ENCODE data around the gene RIMBP2.

The RIMBP2 gene

DNA sequence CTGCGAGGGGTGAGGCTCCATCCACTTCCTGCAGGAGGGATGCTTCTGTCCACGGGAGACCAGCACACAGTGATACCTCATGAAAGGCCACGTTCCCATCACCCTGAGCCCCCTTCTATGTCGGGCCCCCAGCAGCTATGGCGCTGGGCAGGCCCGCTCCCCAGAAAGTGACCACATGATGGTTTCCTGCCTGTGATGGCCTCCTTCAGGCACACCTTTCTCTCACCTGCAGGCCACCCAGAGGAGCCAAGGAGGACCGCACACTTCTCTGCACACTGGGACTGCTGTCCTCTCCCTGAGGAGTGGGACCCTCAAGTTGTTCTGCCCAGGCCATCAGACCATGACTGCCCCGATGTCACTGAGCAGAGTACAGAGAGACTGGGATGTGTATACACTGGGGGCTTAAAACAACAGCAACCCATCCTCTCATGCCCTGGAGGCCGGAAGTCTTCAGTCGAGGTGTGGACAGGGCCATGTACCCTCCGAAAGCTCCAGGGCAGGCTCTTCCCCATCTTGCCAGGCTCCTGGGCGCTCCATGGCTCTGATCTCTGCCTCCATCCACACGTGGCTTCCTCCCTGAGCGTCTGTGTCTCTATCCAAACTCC lies 219.5 kb downstream of the RIMBP2 start:
- DNase-seq, result no peak

DNA sequence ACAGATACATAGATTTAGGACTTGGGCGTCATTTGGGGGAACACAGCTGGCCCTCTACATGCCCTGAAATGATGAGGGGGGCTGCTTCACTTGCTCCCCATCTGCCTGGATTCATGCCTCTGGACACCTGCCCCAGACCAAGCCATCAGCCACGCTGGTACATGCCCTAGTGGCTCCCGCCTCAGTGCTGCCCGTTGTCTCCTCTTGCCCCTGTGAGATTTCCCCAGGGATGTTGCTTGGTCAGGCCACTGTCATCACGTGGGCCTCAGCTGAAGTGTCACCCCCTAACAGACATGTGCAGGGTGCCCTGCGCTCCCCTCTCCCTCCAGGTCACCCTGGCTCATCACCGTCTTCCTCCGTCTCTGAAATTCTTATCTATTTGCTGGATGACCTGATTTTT lies 220.9 kb downstream of the RIMBP2 start:
- no peak for DNase-seq

DNA sequence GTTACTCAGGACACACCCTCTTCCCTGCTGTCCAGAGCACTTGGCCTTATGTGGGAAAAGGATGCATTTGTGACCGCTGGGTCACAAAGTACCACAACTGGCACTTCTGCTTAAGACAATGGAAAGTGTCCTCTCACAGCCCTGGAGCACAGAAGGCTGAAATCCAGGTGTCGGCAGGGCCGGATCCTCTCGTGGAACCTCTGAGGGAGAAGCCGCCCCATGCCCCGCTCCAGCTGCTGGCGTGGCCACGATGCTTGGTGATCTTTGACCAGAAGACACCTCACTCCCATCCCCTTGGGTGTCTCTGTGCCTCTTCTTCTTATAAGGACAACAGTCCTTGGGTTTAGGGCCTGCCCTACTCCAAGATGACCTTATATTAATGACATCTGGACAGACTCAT lies 221.4 kb downstream of the RIMBP2 start:
- no peak for DNase-seq

DNA sequence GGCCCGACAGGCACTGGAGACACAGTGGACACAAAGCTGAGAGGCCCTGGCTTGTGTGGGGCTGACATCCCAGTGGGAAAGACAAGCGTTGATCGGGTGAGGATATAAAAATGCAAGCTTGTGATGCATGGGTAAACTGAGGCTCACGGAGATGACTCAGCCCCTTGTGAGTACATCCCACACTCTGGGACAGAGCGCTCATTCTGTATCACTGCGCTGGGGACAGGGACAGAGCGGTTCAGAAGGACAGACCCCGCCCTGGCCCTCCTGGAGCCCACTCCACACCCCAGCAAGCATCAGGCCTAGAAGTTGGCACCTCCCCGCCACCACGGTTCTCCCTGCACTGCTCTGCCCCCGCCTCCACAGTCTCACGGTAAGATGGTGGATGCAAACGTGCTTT lies 222.1 kb downstream of the RIMBP2 start:
- no peak for DNase-seq

DNA sequence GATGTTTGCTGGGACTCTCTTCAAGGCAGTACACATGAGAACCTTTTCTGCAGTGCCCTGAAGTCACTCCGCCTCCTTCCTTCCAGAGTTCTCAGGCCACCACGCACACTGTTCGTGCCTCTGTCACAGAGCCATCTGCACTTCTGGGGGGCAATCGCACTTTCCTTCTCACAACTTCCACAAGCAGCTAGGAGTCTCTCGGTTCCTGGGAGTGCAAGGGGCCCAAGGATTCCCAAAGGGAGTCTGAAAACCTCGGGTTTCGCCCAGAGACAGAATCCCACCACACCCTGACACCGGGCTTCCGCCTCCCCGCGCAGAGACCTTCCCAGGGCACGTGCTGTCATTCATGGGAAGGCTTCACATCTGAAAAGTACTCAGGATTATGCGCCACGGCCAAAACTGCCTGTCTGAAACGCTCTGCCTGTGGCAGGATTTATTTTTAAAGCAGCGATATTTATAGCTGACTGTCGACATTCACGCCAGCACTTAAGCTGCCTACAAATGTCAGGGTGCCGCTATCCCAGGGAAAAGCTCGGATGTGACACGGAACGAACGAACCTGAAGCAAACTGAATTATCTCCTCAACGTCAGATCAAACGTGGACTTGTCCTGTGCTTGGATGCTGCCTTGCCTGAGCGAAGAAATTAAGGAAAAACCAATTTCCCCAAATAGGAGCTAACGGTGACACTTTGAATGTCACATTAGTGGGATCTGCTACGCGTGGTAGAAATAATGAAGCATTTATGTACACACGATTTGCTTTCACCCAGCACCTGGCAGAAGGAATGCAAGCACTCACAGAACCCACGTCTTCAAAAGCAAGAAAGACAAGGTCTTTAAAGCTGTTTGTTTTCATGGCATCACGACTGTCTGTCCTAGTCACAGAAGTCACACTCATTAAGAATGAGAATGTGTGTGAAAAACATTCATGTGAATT lies 224.4 kb downstream of the RIMBP2 start:
- no peak for DNase-seq

DNA sequence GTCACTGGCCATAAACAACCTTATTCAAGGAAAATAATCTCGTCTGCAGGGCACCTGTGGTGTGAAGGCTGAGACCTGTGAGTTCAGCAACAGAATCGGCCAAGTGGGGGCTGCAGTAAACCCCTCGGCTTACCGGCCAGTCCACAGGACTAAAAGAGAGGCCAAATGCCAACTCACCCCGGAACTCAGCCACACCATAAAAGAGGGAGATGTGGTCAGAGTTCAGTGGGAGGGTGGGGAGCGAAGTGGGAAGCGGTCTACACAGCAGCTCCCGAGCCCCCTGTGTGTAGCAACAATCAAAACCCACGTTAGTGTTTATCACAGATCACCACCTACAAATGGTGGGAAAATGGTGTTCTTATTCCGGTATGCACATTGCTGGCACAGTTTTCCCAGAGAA lies 225.4 kb downstream of the RIMBP2 start:
- no peak for DNase-seq

DNA sequence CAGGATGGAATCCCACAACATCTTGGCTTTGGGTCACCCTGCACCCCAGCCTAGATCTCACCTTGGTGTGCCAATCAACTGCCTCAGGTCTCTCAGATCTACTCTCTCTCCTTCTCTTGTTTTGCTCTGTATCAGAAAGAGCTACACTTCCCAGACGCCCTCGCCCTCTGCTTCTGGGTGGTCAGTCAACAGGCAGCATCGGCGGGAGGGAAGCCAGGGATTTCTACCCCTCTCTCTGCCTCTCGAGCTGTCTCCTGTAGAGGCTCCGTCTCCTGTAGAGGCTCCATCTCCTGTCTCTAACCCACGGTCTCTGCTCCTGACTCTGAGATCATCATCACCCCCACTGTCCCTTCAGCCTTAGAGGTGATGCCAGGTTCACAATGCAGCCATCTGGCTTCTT lies 226.8 kb downstream of the RIMBP2 start:
- DNase-seq, result no peak

DNA sequence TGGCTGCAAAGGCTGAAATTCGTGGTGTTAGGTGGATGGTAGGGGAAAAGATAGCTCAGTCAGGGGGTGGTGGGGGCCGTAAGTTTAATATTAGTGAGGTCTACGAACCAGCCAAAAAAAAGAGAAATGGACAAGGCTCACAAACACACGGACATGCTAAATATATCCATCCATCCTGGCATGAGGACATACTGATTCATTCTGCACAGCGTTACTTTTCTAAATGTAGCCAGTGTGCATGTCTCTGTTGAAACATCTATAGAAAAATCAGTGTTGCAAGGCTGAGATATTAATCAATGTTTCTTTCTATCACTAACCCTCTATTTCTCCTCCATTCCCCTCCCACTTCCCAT lies 227.8 kb downstream of the RIMBP2 start:
- DNase-seq, result no peak

DNA sequence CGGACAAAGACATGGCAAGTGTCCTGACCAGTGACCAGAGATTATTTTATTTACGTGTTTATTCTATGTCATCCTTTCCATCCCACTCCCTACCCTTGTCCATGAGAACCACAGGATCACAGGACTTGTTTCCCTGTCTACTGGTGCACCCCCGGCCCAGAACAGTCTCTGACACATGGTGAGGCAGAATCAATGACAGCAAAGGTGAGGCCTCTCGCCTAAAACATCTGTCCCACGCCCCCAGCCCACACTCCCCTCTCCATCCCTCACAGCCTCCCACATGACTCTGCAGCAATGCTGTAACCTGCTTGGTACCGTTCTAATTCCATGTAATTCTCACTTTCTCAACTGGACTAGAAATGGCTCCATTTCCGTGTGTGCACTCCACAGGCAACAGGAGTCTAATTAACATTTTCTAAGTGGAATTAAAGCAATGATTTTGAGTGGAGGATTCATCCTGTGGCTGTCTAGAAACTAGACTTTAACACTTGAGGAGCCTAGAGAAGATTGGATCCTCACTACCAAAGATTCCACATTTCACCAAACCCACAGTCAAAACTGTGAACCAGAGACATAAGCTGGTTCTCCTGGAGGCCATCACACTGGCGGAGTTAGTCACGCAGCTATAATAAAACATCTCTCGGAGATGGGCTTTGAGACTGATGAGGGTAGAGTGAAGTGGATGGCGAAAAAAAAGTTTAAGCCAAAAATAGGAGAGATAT lies 228.3 kb downstream of the RIMBP2 start:
- DNase-seq, result no peak

DNA sequence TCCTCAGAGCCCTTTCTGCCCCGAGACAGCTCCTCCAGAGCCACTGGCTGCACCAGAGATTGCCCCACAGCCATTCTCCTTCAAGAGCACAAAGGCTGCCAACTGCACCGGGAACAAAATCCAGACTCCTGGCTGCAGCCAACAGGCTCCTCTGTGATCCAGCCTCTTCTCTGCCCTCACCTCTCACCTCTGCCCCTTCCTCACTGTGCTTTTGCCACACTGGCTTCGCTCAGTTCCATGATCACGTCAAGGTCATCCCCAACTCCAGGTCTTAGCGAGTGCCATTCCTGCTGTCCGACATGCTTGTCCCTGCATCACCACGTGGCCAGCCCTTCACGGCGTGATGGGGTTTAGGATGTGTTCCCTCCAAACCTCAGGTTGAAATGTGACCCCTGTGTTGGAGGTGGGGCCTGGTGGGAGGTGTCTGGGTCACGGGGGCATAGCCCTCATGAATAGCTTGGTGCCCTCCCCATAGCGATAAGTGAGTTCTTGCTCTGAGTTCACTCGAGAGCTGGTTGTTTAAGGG lies 229.1 kb downstream of the RIMBP2 start:
- DNase-seq, result no peak

DNA sequence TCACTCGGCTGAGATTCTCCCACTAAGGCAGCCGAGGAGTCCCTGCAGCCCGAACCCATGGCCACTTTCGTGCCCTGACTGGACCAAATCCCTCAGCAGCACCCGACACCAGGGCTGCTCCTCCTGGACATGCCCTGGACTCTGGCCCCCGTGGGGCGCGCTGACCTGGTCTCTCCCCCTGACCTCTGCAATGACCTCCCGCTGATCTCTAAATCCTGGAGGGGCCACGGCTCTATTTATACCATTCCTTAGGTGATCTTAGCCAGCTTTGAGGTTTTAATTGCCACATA lies 230.0 kb downstream of the RIMBP2 start:
- no peak for DNase-seq

DNA sequence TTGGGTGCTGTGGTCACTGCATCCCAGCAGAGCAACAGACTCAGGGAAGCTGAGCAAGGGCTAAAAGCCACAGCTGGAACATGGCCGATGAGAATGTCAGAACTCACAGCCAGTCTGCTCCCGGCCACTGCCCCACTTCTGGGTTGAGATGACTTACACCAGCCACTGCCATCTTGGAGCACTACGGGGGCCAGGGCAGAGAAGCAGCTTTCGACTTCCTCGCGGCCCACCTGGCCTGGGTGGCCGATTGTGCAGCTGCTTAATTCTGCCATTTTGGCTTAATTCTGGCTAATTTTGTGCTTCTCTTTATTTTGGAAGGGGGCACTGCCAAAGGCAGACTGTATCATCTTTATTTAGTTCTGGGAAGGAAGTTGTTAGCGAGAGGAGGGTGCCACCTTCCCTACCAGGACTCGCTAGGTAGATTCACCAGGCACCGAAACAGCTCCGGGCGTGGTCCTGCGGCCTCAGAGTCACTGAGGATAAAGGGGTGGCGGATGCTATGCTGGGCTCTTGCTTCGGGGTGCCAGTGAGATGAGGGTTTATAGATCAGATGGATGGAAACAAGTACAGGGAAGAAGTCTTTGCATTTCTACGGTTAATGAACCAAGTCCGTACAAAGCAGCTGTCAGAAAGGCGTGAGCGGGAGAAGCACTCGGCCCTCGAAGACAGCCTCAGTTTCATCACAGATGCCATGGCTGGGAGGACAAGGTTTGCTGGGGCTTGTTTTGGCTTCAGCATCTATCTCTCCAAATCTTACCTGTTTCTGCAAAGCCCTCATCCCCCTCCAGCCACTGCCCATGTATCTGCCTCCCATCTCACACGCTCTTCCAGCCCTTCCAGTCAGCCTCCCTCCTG lies 230.6 kb downstream of the RIMBP2 start:
- no peak for DNase-seq

DNA sequence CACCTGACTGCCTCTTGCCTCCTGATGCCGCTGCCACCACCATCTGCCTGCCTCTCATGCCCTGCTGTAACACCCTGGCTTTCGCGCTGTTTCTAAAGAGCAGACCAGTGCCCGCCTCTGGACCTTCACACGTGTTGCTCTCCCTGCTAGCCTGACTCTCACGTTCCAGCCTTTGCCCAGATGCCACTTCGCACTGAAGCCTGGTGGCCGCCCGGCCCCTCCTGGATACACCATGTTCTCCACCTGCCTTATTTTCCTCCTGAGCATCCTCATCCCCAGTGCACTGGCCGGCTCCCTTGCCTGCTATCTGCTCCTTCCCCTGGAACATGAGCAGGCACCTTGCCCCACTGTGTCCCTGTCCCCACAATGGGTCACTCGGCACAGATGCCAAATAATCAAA lies 231.9 kb downstream of the RIMBP2 start:
- DNase-seq, result no peak

DNA sequence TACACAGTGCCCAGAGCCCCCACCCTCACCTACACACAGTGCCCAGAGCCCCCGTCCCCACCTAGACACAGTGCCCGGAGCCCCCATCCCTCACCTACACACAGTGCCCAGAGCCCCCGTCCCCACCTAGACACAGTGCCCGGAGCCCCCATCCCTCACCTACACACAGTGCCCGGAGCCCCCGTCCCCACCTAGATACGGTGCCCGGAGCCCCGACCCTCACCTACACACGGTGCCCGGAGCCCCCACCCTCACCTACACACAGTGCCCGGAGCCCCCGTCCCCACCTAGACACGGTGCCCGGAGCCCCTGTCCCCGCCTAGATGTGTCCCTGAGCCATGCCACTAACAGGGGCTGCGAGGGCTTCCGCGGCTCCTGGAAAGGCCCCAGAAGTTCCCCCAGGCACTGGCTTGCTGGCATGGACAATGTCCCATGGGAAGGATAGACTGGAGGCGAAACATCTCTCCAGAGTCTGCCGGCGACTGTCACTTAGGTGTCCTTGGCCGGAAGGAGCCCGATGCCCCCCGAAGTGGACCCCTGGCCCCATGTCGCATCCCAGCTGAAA lies 232.4 kb downstream of the RIMBP2 start:
- no peak for DNase-seq

DNA sequence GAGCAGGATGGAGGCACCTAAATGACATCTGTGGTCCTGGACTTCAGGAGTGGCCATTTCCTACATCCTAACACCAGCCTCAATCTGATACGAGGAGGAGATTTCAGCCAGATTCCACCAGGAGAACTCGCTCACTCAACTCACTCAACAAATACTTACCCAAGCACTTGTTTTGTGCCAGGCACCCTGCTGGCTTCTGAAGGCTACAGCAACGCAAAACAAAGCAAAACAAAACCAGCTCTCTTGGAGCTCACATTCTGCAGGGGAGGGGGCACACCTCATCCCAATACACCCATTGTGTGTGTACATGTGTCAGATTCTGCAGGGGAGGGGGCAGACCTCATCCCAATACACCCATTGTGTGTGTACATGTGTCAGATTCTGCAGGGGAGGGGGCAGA lies 233.7 kb downstream of the RIMBP2 start:
- no peak for DNase-seq

DNA sequence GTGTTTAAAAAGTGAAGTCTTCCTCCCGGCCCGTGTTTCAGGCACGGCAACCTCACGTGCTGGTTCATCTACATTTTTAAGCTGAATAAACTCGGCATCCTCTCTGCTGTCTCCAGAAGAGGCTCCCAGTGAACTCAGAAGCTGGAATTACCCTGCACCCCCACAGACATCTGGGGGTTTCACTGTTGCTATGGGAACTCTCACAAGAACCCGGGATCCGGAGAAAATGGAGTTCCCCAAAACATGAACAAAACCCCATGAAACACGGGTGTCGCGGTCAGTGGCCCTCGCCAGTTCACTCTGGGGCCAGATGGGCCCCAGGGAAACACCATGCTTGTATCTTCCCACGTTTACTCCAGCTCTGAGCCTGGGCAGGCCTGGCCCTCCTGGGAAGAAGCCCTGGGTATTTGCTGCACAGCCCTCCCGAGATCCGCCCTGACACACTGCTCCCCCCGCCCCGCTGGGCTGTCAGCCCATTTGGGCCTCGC lies 234.7 kb downstream of the RIMBP2 start:
- DNase-seq, result no peak

DNA sequence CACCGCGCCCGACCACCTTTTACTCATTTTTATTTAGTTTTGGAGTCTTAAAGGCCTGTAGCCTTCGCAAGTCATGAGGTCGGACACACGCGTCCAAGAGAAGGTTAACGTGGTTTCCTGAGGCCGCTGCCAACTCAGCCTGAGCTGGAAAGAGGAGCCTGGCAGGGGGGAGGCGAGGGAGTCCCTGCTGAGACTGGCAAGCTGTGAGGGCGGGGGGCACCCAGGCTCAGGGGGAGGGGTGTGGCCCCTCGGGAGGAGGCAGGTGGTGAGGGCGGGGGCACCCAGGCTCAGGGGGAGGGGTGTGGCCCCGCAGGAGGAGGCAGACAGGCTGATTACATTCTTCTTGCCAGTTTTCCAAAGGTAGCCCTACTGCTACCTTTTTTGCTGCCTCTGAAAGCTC lies 235.2 kb downstream of the RIMBP2 start:
- DNase-seq, result no peak

DNA sequence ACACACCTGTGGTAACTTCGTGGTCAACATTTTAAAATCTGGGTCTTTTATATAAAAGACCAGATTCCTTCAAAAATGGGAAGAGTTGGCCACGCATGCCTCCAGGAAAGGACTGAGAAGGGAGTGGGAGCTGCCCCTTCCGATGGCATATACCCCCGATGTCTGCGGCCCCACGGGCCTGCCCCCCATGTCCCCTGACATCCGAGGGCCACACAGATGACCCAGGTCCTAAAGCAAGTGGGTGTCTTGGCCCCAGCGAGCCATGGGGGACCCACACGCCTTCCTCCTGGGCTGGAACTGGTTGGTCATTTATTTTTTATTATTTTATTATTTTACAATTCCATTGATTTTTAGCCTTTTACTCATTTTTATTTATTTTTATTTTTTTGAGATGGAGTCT lies 235.9 kb downstream of the RIMBP2 start:
- DNase-seq, result no peak

DNA sequence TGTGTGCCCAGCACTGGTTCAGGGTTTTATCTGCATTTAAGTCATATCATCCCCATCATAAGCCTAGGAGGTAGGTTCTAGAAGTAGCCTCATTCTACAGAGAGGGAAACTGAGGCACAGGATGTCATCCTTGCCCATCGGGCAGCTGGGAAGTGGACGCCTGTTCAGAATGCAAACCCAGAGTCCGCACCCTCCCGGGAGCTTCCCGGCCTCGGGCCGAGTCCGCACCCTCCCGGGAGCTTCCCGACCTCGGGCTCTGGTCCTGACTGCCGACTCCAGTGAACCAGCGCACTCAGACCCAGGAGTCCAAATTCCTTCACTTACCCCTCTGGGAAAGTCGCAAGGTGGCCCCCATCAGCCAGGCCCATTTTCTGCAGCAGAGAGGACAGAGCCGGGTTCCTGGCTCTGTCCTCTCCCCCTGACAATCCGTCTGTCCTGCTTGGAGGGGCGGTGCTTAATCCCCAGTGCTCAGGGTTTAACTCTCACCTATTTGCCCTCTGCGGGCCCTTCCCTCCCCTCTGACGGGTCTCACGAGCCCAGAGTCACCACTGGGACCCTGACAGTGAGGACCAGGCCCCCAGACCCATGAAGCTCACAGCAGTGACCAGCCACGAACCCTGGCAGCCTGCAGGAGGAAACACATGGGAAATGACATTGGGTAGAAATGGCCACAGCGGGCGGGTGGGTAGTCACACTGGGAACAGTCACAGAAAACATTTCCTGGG lies 236.5 kb downstream of the RIMBP2 start:
- no peak for DNase-seq

DNA sequence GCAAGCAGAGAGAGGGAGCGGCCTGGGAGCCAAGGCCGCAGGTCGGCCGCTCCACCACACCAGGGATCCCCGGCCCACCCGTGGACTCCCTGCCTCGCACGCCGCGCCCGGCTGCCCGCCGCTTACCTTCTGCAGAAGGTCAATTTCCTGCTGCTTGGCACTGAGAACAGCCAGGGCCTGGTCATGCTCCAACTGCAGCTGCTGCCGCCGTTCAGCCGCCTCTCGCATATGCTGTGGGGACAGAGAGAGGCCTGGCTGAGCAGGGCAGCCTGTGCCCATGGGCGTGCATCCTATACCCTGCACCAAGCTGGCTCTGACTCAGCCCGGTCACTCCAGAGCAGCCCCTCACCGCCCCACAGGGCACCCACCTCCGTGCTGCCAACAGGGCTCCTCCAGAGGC lies 237.3 kb downstream of the RIMBP2 start:
- DNase-seq, result no peak

DNA sequence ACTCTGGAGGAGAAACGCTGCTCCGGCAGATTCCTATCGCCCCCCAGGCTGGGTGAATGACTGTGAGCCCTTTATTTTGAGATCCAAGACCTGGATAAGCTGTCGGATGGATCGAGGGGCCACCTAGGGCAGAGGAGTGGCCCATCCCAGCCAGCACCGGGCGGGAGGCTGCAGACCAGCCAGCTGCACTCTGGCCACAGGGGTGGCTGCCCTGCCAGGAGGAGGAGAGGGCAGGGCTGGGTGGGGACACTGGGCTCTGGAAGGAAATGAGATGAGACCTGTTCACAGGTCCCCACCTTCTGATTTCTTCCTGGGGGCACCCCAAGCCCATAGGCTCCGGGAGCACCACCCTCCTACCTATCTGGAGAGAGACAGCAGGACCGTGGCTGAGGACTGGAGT lies 238.4 kb downstream of the RIMBP2 start:
- DNase-seq, result no peak

DNA sequence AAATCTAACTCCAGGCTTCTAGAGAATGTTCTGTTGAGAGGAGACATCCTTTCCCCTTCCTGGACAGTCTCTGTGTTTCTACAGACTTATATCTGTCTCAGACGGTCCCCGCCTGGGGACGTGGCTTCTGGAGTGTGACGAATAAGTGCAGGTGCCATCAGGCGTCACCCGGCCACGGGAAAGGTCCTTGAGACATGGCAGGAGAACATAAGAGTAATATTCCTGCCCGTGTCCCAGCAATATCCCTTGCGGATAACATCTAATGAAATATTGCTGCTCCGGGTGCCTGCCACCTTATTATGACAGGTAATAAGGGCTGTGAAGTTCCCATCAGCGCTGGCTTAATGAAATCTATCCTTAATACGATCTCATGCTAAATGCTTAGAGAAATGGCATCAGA lies 238.8 kb downstream of the RIMBP2 start:
- no peak for DNase-seq

Measured in GDM1 (cell line).